ENCODE results near the gene APOBEC3B. TPM values are rescaled to one million over a fixed set of nuclear protein-coding genes. Genes with fewer than 3 reads are reported as not detected.
"Not testable (repeated sequence)": the region's sequence is repeated elsewhere in the genome, so short reads cannot be mapped to it uniquely, and the experiment has no call there.

Gene APOBEC3B
- total RNA-seq, 1 donor from 2014 or later: not detected

DNA sequence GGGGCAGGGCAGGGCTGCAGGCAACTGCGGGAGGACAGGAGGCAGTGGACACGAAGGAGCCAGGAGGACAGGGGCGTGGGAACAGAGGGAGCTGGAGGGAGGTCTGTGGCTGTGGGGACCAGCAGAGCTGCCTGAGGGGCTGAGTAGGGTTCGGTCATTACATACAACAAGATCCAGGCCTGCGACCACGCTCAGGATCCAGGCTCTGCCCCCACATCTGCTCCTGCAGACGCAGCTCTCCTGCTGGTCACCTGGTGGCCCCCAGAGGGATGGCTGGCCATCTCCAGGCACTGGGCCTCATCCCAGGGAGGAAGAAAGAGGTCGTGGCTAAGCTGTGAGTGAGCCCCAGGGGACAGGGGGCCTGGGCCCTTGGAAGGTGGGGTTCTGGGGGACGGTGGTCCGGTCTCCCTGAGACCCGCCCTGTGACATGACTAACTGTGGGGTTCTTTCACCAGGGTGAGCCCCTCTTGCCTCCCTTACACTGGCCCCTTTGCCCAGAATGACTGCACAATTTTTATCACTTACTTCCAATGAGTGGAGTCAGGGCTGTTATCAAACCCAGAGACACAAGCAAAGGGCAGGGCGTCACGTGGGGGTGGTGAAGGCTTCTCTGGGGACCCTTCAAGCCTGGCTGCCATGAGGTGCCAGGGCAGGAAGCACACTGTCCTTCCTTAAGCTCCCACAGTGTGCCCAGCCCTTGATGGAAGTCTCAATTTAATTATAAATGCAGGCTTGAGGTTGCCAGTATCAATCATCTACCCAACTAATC is 31.4 kb upstream of the APOBEC3B start:
- DNase-seq (ENCODE audit: low spot score in 2 of 2) (no peak), FAIRE-seq (no peak)

GRCh38 chr22:38951734-38952133 is 30.4 kb upstream of the APOBEC3B start:
- FAIRE-seq (no peak), DNase-seq (ENCODE audit: low spot score in 2 of 2) (no peak)

DNA sequence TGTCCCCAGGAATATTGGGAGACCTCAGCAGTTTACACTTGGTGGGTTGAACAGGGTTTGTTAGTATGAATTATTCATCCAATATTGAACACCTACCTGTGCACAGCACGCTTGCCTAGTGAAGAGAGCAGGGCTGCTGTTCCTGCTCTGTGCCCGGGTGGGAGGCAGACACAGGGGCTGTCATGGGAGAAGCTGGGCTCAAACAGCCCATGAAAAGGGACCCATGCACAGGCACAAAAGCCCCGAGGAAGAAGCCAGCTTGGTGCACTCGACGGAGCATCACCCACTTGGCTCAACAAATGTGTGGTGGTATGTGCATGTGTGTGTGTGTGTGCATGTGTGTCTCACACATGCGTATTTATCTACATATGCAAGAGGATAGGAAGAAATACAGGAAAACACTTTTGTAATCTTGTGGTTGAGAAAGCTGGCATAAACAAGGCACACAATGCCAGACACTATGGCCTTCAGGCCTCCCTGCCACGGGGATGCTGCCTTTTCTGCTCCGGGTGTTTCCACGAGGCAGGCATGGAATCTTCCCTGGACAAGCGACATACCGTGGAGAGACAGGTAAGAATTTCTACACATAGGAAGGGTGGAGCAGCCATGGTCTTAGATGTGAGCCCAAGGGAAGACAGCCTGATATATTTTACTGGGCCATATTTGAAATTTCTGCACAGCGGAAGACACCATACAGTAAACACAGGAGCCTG is 29.7 kb upstream of the APOBEC3B start:
- no peak for DNase-seq (ENCODE audit: low spot score in 2 of 2)
- FAIRE-seq: no peak

DNA sequence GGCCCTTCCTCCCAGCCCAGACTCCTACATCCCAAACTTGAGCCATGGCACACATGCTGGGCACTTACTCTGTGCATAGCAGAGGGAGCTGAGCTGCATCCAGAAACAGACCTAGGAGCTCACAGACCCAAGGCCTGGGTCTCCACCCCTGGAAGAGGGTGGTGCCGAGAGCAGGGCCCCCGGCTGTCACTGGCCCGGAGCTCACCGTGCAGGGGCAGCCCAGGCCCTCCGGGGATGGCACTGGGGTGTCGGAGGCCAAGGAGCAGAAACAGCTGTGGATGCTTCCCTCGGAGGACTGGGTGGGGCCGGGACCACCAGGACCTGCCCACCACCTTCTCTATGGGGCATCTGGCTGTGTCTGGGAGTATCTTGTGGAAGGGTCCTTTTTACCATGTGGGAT is 29.1 kb upstream of the APOBEC3B start:
- DNase-seq (ENCODE audit: low spot score in 2 of 2) (no peak), FAIRE-seq (no peak)

- no peak for FAIRE-seq
These were observed 28.4 kb upstream of the APOBEC3B start for GRCh38 chr22:38953577-38954413.

GRCh38 chr22:38954414-38955043 is 27.6 kb upstream of the APOBEC3B start:
- DNase-seq (ENCODE audit: low spot score in 2 of 2) (no peak), FAIRE-seq (no peak)

More at GRCh38 chr22:38953577-38954413, 28.4 kb upstream of the APOBEC3B start:
- DNase-seq (ENCODE audit: low spot score in 2 of 2): no peak

- DNase-seq (ENCODE audit: low spot score in 2 of 2) (no peak), FAIRE-seq (no peak)
These were observed 26.8 kb upstream of the APOBEC3B start for GRCh38 chr22:38955250-38955905.

DNA sequence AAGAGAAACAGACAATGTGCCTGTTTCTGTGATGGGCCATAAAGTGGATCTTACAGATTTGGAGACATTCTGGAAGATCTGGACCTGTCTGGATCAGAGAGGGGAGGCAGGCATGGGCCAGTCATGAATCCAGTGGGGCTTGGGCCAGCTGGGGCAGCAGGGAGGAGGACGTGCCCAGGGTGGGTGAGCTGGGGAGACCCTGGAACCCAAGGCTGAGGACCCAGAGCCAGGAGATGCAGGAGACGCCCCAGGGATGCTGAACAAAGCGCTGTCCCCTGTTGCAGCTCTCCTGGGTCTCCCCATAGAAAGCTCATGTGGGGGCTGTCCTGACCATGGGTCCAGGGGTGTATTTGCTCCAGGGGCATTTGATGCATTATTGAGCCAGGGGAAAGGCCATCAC is 26.2 kb upstream of the APOBEC3B start:
- no peak for DNase-seq (ENCODE audit: low spot score in 2 of 2)
- no peak for FAIRE-seq

DNA sequence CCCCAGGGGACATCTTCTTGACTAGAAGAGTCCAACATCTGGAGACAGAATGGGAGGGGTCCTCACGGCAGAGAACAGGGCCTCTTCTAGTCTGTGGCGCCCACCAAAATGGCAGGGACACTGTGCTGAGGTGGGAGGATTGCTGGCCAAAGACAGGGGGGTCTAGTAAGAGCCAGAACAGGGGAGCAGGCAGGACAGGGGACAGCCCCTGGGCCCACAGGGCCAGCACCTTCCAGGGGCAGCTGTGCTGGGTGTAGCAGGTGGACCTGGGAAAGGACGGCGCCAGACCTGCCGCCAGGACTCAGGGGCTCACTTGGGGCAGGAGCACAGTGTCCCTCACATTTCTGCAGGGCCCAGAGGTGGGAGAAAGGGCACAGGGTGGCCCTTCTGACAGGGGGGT is 25.6 kb upstream of the APOBEC3B start:
- DNase-seq (ENCODE audit: low spot score in 2 of 2) (no peak), FAIRE-seq (no peak)

DNA sequence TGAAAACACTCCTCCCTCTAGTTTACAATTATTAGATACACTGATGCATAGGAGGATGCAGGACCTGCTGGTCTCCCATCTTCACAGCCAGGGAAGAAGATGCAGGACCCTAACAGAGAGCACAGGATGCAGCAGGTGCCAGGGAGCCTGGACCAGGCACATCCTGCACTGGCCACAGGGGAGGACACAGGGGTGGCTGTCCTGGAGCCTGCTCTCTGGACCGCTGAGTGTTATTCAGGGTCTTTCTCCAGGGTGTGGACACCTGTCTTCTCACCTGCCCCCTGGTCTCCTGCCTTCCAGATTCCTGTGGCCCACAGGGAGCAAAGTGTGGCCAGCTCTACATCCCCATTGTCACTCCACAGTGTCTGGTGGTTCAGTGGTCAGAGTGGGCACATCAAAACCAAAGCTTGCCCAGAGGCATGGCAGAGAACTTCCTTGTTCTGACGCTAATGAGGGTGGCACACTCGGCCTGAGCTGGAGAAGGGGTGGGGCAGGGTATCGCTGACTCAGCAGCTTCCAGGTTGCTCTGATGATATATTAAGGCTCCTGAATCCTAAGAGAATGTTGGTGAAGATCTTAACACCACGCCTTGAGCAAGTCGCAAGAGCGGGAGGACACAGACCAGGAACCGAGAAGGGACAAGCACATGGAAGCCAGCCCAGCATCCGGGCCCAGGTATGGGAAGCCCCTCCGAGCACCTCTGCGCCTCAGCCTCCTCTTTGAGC is 24.9 kb upstream of the APOBEC3B start, which contains the start of gene APOBEC3A:
Gene APOBEC3A, plus strand, starts transcription at position 564 of the 725 bp plus-strand sequence. Its CDS starts 83 bp downstream, at position 647.
- DNase-seq (ENCODE audit: low spot score in 2 of 2) (no peak), FAIRE-seq (no peak)

DNA sequence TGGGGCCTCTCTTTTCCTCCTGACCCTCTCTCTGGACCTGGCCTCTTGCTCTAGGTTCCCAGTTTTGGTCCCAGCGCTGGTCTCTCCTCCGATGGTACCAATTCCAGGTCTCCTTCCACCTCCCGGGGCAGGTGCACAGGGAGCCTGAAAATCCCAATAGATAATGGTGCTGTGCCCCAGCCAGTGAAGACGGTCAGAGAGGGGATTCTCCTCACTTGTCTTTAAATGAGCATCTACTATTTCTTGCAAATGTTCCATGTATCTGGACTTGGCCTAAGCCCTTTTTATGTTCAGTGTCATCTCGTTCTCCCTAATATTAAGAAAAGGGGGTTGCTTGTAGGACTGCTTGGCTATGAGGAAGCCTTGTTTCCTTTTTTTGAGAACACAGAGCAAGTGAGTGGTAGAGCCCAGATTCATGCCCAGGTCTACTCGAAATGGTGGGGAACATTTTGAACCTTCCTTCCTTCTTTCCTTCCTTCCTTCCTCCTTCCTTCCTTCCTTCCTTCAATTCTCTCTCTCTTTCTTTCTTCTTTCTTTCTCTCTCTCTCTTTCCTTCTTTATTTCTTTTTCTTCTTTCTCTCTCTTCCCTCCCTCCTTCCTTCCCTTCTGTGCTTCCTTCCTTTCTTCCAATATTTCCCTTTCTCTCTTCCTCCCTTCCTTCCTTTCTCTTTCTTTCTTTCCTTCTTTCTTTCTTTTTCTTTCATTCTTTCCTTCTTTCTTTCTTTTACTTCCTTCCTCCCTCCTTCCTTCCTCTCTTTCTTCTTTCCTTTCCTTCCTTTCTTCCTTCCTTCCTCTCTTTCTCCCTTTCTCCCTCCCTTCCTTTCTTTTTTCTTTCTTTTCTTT is 24.1 kb upstream of the APOBEC3B start:
- FAIRE-seq (no peak), DNase-seq (ENCODE audit: low spot score in 2 of 2) (no peak)

GRCh38 chr22:38958651-38958943 is 23.6 kb upstream of the APOBEC3B start:
- not testable (repeated sequence) for DNase-seq (ENCODE audit: low spot score in 2 of 2); FAIRE-seq

DNA sequence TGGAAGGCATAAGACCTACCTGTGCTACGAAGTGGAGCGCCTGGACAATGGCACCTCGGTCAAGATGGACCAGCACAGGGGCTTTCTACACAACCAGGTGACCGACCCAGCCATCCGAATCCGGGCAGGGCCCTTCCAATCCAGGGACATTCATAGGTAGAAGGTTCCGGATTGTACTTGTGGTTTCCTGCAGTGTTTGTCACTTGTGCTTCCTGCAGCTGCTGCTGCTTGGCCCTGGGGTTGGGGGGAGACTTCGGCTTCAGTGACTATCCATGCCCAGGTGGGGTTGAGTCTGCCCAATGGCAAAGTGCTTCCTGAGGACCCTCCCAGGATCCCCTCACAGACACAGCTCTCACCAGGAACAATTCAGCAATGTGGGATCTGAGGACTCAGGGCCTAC is 22.6 kb upstream of the APOBEC3B start:
- DNase-seq (ENCODE audit: low spot score in 2 of 2) (no peak), FAIRE-seq (no peak)

DNA sequence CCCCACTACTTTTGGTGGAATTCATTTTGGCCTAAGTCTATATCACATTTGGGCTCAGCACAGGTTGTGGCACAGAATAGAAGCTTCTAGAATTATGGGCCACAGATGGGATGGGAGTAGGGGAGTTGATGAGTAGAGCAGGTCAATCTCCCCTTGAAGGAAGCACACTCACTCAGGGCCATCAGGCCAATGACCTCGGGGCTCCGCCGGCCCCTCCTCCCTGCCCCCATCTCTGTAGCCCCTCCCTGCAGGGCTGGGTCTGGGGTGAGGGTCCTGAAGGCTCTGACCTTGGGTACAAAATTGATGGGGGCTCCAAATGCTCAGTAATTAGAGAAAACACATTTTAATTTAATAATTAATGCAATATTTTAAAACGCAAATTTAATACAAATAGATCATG is 21.5 kb upstream of the APOBEC3B start:
- not testable (repeated sequence) for FAIRE-seq; DNase-seq (ENCODE audit: low spot score in 2 of 2)

- FAIRE-seq; DNase-seq (ENCODE audit: low spot score in 2 of 2): not testable (repeated sequence)
These were observed 18.8 kb upstream of the APOBEC3B start for GRCh38 chr22:38963291-38963738.

DNA sequence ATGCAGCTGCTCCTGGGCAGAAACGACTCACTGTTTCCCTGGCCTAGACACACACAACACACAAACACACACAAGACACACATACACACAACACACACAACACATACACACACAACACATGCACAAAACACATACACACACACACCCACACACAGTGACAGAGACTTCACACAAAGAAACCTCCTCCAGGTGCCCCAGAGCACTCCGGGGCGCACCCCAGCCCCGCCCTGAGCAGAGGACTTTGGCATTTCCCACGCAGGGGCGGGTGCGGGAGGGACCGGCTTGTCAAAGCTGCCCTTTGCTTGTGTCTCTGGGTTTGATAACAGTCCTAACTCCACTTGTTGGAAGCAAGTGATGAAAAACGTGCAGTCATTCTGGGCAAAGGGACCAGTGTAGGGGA is 18.3 kb upstream of the APOBEC3B start:
- FAIRE-seq: no peak
- DNase-seq (ENCODE audit: low spot score in 2 of 2): no peak

DNA sequence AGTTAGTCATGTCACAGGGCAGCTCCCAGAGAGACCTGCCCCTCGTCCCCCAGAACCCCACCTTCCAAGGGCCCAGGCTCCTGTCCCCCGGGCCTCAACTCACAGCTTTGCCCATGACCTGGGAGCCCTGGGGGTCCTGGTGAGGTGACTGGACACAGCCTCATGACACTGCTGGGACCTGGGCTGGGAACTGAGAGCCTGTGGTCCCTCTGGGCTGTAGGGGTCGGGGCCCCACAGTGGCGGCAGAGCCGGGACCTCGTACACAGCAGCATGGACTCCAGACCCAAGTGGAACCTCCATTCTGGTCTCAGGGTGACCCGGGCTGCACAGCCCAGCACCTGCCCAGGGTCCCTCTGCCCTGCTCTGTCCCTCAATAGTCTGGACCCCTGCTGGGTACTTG is 17.8 kb upstream of the APOBEC3B start:
- DNase-seq (ENCODE audit: low spot score in 2 of 2): no peak
- no peak for FAIRE-seq

DNA sequence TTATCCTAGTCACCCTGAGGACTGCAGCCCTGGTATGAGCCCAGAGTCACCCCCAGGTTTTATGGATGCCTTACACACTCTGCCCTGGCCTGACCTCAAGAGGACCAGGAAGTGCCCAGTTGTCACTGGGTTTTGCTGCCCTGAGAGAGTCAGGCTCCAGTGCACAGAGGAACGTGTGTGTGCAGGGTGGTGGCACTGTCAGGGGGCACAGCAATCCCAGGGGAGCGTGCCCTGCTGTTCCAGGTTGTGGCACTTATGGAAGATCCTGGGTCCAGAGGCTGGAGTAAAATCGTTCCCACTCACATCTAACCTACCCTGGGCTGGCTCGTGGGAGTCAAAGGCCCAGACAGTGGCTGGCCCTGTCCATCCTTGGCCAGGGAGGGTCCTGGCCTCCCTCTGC is 17.2 kb upstream of the APOBEC3B start:
- DNase-seq (ENCODE audit: low spot score in 2 of 2): no peak
- no peak for FAIRE-seq

Data from frontal cortex (tissue), 4 donors.